ENCODE results near the gene PACS2.
"Not testable (repeated sequence)": the region's sequence is repeated elsewhere in the genome, so short reads cannot be mapped to it uniquely, and the experiment has no call there.

Gene PACS2

GRCh38 chr14:105315941-105316576, 1.5 kb downstream of the PACS2 start:
- DNase-seq (ENCODE audit: low spot score): no peak

GRCh38 chr14:105316577-105316941, 2.0 kb downstream of the PACS2 start:
- no peak for DNase-seq (ENCODE audit: low spot score)

- no peak for DNase-seq (ENCODE audit: low spot score)
These were observed 2.5 kb downstream of the PACS2 start for GRCh38 chr14:105316968-105317510.

- no peak for DNase-seq (ENCODE audit: low spot score)
These were observed 3.0 kb downstream of the PACS2 start for GRCh38 chr14:105317546-105317945.

- DNase-seq (ENCODE audit: low spot score): no peak
These were observed 8.4 kb downstream of the PACS2 start for GRCh38 chr14:105322791-105323556.

- no peak for DNase-seq (ENCODE audit: low spot score)
These were observed 9.1 kb downstream of the PACS2 start for GRCh38 chr14:105323663-105324062.

- no peak for DNase-seq (ENCODE audit: low spot score)
These were observed 9.7 kb downstream of the PACS2 start for GRCh38 chr14:105324080-105324778.

- DNase-seq (ENCODE audit: low spot score): no peak
These were observed 10.3 kb downstream of the PACS2 start for GRCh38 chr14:105324871-105325270.

- DNase-seq (ENCODE audit: low spot score): no peak
These were observed 10.8 kb downstream of the PACS2 start for GRCh38 chr14:105325303-105325702.

GRCh38 chr14:105325716-105326567, 11.4 kb downstream of the PACS2 start:
- no peak for DNase-seq (ENCODE audit: low spot score)

GRCh38 chr14:105326568-105326867, 12.0 kb downstream of the PACS2 start:
- DNase-seq (ENCODE audit: low spot score): no peak

GRCh38 chr14:105326891-105327694, 12.5 kb downstream of the PACS2 start:
- DNase-seq (ENCODE audit: low spot score): no peak

- DNase-seq (ENCODE audit: low spot score): not testable (repeated sequence)
These were observed 13.1 kb downstream of the PACS2 start for GRCh38 chr14:105327695-105328045.

- DNase-seq (ENCODE audit: low spot score): no peak
These were observed 13.6 kb downstream of the PACS2 start for GRCh38 chr14:105328070-105328677.

GRCh38 chr14:105328678-105329390, 14.3 kb downstream of the PACS2 start:
- DNase-seq (ENCODE audit: low spot score): no peak

GRCh38 chr14:105329411-105330150, 15.0 kb downstream of the PACS2 start:
- DNase-seq (ENCODE audit: low spot score): no peak

- DNase-seq (ENCODE audit: low spot score): no peak
These were observed 15.9 kb downstream of the PACS2 start for GRCh38 chr14:105330491-105330895.

GRCh38 chr14:105331575-105332349, 17.2 kb downstream of the PACS2 start:
- DNase-seq (ENCODE audit: low spot score): no peak

Data from HuH-7.5 (cell line).